Calu3 (cell line): ENCODE measurements around the gene GRXCR1. TPM values are rescaled to one million over a fixed set of nuclear protein-coding genes. Genes with fewer than 3 reads are reported as not detected.

Source experiments
- BruUV-seq: library from RNA; stranded (reverse); fragments of 400-500 nt; replicated peaks from 2 replicates; lab custom pipeline; 2021; lab: Mats Ljungman, UMichigan
- CTCF ChIA-PET: fragments of 300-600 bp; sonication (Branson Sonifier 250); formaldehyde crosslinking; loops from one replicate; lab custom pipeline; 2022; ENCODE audit warnings: antibody characterized with exemption; lab: Charles Lee
- DNase-seq: peaks from one replicate; pipeline ENCODE4 v3.0.0; 2022
- H3K27ac Mint-ChIP-seq: one replicate; pipeline ENCODE4 v1.8.0; 2022; ENCODE audit warnings: mixed read lengths; ENCODE audit not compliant: unreplicated experiment
- H3K27me3 Mint-ChIP-seq: one replicate; pipeline ENCODE4 v1.8.0; 2022; ENCODE audit warnings: mixed read lengths; ENCODE audit not compliant: unreplicated experiment
- H3K36me3 Mint-ChIP-seq: one replicate; pipeline ENCODE4 v1.8.0; 2022; ENCODE audit warnings: mild to moderate bottlenecking, moderate library complexity, mixed read lengths; ENCODE audit not compliant: insufficient read depth, unreplicated experiment
- H3K4me1 Mint-ChIP-seq: one replicate; pipeline ENCODE4 v1.8.0; 2022; ENCODE audit warnings: mild to moderate bottlenecking, low read depth, mixed read lengths; ENCODE audit not compliant: unreplicated experiment
- H3K4me3 Mint-ChIP-seq: one replicate; pipeline ENCODE4 v1.8.0; 2022; ENCODE audit warnings: mild to moderate bottlenecking, low read depth, moderate library complexity, mixed read lengths; ENCODE audit not compliant: unreplicated experiment
- H3K9me3 Mint-ChIP-seq: one replicate; pipeline ENCODE4 v1.8.0; 2022; ENCODE audit warnings: low read depth, mixed read lengths; ENCODE audit not compliant: unreplicated experiment
- CTCF ChIP-seq: fragments of 200-600 bp; IDR thresholded peaks from one replicate; pipeline ENCODE4 v1.8.0; 2022; ENCODE audit warnings: antibody characterized with exemption; ENCODE audit not compliant: unreplicated experiment
- intact Hi-C: fragments of 100-400 bp; cut with micrococcal nuclease; formaldehyde crosslinking; loops from one replicate; pipeline ENCODE4 v1.10.0; 2022; ENCODE audit not compliant: unreplicated experiment
- total RNA-seq: library from RNA; stranded (reverse); gene quantifications from 2 replicates; pipeline ENCODE4 v1.2.3, GENCODE V29; 2022

GRXCR1 gene
- total RNA-seq, 1 experiment from 2014 or later = not detected

GRCh38 chr4:42855779-42856178 lies 36.7 kb upstream of the GRXCR1 start:
- intact Hi-C loops = no loop called here
- H3K4me3 Mint-ChIP-seq = no peak overlapping the region
- H3K36me3 Mint-ChIP-seq = no peaks in the 10 kb centered on the region
- no peak for DNase-seq
- H3K4me1 Mint-ChIP-seq = no peaks in the 10 kb centered on the region
- CTCF ChIA-PET = no interaction called here
- BruUV-seq = no TSS peak
- peaks cover 4% of the 10 kb centered on the region for H3K9me3 Mint-ChIP-seq
- no peaks in the 10 kb centered on the region for H3K27me3 Mint-ChIP-seq
- TF ChIP-seq CTCF = no peak
- no peak overlapping the region for H3K27ac Mint-ChIP-seq

- TF ChIP-seq CTCF = peak; percentile 32
- Mint-ChIP-seq H3K27ac (no peak overlapping the region), H3K4me1 (no peaks in the 10 kb centered on the region), H3K27me3 (no peaks in the 10 kb centered on the region), H3K9me3 (no peaks in the 10 kb centered on the region), H3K4me3 (no peak overlapping the region), H3K36me3 (no peaks in the 10 kb centered on the region)
- peak; percentile 44 for DNase-seq
- intact Hi-C loops = loop anchor here (1.0 kb wide), 1 partner anchor 297 kb away; no protein-coding TSS in a partner anchor
- BruUV-seq = no TSS peak
- CTCF ChIA-PET = no interaction called here
Measured at GRCh38 chr4:42865572-42866189, 26.8 kb upstream of the GRXCR1 start.

GRCh38 chr4:42871261-42871660 lies 21.3 kb upstream of the GRXCR1 start:
- BruUV-seq = no TSS peak
- Mint-ChIP-seq H3K4me3 (no peak overlapping the region), H3K4me1 (no peaks in the 10 kb centered on the region), H3K36me3 (no peaks in the 10 kb centered on the region), H3K27me3 (no peaks in the 10 kb centered on the region), H3K27ac (no peak overlapping the region), H3K9me3 (no peaks in the 10 kb centered on the region)
- CTCF ChIA-PET = no interaction called here
- no peak for TF ChIP-seq CTCF
- no peak for DNase-seq
- intact Hi-C loops = no loop called here

- DNase-seq = no peak
- Mint-ChIP-seq H3K36me3 (no peaks in the 10 kb centered on the region), H3K4me1 (no peaks in the 10 kb centered on the region), H3K27me3 (no peaks in the 10 kb centered on the region), H3K9me3 (no peaks in the 10 kb centered on the region), H3K4me3 (no peak overlapping the region), H3K27ac (no peak overlapping the region)
- CTCF ChIA-PET = no interaction called here
- BruUV-seq = no TSS peak
- intact Hi-C loops = no loop called here
- TF ChIP-seq CTCF = no peak
Measured at GRCh38 chr4:42871671-42872290, 20.7 kb upstream of the GRXCR1 start.
